ENCODE data around the gene TMPRSS11D.

TMPRSS11D gene

GRCh38 chr4:67909905-67910584 lies 26.2 kb upstream of the TMPRSS11D start:
- TF ChIP-seq, protein P1, sequence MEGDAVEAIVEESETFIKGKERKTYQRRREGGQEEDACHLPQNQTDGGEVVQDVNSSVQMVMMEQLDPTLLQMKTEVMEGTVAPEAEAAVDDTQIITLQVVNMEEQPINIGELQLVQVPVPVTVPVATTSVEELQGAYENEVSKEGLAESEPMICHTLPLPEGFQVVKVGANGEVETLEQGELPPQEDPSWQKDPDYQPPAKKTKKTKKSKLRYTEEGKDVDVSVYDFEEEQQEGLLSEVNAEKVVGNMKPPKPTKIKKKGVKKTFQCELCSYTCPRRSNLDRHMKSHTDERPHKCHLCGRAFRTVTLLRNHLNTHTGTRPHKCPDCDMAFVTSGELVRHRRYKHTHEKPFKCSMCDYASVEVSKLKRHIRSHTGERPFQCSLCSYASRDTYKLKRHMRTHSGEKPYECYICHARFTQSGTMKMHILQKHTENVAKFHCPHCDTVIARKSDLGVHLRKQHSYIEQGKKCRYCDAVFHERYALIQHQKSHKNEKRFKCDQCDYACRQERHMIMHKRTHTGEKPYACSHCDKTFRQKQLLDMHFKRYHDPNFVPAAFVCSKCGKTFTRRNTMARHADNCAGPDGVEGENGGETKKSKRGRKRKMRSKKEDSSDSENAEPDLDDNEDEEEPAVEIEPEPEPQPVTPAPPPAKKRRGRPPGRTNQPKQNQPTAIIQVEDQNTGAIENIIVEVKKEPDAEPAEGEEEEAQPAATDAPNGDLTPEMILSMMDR (conservative IDR thresholded peaks at IDR 0.05; ENCODE audit: low read length), result peak; percentile 76
- DNase-seq (ENCODE audit: low read depth), result peak; percentile 28
- H3K4me3 ChIP-seq (ENCODE audit: low read length), result no peak overlapping the region

GRCh38 chr4:67907650-67908049 lies 23.8 kb upstream of the TMPRSS11D start:
- TF ChIP-seq, protein P1 (conservative IDR thresholded peaks at IDR 0.05; ENCODE audit: low read length), result no peak
- DNase-seq (ENCODE audit: low read depth), result no peak
- H3K4me3 ChIP-seq (ENCODE audit: low read length), result no peak overlapping the region

DNA sequence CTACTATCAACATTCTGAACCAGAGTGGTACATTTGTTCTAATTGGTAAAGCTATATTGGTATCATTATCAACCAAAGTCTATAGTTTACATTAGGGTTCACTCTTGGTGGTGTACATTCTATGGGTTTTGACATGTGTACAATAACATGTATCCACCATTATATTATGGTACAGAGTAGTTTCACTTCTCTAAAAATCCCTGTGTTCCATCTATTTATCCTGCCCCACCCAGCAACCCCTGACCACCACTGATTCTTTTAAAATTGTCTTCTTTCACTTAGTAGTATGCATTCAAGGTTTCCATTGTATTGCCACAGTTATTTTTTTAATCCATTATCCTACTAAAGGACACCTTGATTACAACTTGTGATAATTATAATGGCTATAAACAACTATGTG lies 15.3 kb upstream of the TMPRSS11D start:
- TF ChIP-seq, protein P1 (conservative IDR thresholded peaks at IDR 0.05; ENCODE audit: low read length), result no peak
- no peak overlapping the region for H3K4me3 ChIP-seq (ENCODE audit: low read length)
- no peak for DNase-seq (ENCODE audit: low read depth)

DNA sequence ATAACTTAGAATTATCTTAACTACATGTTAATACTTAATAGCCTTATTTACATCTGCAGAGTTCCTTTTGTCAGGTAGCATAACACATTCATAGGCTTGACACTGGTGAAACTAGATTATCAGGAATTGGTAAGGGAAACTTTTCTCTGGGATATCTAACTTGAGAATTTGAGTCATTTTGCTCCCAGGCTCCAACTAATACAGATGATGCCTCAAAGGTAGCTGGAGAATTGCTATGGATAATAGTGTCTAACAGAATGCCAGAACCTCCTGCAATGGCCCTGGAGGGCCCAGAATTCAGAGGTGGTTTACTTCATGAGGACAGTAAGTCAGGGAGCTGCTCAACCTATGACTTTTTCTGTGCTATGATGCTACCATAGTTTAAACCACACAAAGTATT lies 13.9 kb upstream of the TMPRSS11D start:
- TF ChIP-seq, protein P1 (conservative IDR thresholded peaks at IDR 0.05; ENCODE audit: low read length), result no peak
- DNase-seq (ENCODE audit: low read depth), result no peak
- no peak overlapping the region for H3K4me3 ChIP-seq (ENCODE audit: low read length)

DNA sequence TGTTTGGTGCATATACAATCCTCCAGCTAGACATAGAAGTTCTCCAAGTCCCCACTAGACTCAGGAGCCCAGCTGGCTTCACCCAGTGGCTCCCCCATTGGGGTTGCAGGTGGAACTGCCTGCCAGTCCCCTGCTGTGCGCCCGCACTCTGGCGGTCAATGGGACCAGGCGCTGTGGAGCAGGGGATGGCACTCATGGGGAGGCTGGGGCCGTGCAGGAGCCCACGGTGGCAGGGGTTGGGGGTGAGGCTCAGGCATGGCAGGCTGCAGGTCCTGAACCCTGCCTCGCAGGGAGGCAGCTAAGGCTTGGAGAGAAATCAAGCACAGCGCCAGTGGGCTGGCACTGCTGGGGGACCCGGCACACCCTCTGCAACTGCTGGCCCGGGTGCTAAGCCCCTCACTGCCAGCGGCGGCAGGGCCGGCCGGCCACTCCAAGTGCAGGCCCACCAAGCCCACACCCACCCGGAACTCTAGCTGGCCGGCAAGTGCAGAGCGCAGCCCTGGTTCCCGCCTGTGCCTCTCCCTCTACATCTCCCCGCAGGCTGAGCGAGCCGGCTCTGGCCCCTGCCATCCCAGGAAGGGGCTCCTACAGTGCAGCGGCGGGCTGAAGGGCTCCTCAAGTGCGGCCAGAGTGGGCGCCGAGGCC lies 12.7 kb upstream of the TMPRSS11D start:
- no peak overlapping the region for H3K4me3 ChIP-seq (ENCODE audit: low read length)
- DNase-seq (ENCODE audit: low read depth), result no peak
- TF ChIP-seq, protein P1 (conservative IDR thresholded peaks at IDR 0.05; ENCODE audit: low read length), result no peak

DNA sequence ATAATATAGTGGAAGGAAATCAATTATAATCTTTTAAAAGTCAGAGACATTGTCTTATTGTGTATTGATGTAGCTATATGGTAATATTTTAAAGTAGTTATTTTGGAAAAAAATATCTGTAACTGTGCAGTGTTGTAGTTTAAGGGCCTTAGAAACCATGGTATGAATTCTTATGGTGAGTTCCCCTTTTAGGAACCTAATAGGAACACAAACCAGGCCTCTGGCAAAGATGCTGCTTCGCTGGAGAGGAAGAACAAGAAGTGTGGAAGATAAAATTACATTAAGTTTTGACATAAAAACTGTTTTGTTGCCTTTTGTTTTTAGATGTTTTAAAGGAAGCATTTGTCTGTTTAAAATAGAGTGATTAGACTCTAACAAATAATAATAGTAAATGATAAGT lies 10.9 kb upstream of the TMPRSS11D start:
- no peak for DNase-seq (ENCODE audit: low read depth)
- TF ChIP-seq, protein P1 (conservative IDR thresholded peaks at IDR 0.05; ENCODE audit: low read length), result no peak
- no peak overlapping the region for H3K4me3 ChIP-seq (ENCODE audit: low read length)

GRCh38 chr4:67892905-67893304 lies 9.1 kb upstream of the TMPRSS11D start:
- no peak for DNase-seq (ENCODE audit: low read depth)
- H3K4me3 ChIP-seq (ENCODE audit: low read length), result no peak overlapping the region
- TF ChIP-seq, protein P1 (conservative IDR thresholded peaks at IDR 0.05; ENCODE audit: low read length), result peak; percentile 36; the same call in 1 of the 2 replicates

All from AG10803 (cell line).